GM12892 (cell line): Measurements from ENCODE around the gene OR51B6.

ENCODE experiments used
- POLR2A ChIP-seq: IDR thresholded peaks from 2 replicates; pipeline ENCODE4 v1.6.1; 2011; ENCODE audit warnings: low read depth, low read length, control low read depth
- POLR2AphosphoS5 ChIP-seq: IDR thresholded peaks from 2 replicates; pipeline ENCODE4 v1.6.1; 2011; ENCODE audit warnings: low read depth, low read length, control low read depth
- TAF1 ChIP-seq: IDR thresholded peaks from 2 replicates; pipeline ENCODE4 v1.6.1; 2011; ENCODE audit warnings: low read depth, mild to moderate bottlenecking, control low read depth, low read length, borderline replicate concordance

- TF ChIP-seq POLR2A (no peak), POLR2AphosphoS5 (no peak), TAF1 (no peak)
These were observed 32.3 kb downstream of the OR51B6 start, which contains the start of gene OR51M1 for GRCh38 chr11:5383576-5383975.
